ENCODE data around the gene APOO.
"Not testable (repeated sequence)": the region's sequence is repeated elsewhere in the genome, so short reads cannot be mapped to it uniquely, and the experiment has no call there.

The APOO gene

DNA sequence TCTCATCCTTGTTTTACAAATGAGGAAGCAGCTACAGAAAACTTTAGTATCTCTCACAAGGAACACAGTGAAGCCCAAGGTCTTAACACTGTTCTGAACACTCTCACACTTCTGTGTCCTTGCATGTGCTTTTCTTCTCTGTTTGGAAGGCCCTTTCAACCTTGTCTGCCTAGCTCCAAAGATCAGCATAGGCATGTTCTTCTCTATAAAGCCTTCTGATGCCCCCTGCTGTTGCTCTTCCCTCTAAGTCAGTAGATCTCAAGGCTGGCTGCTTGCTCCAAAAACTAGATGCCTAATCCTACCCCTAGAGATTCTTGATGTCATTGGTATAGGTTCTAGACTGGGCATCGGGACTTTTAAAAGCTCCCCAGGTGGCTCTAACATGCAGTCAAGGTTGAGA lies 5.9 kb downstream of the APOO start:
- no peak for TF ChIP-seq POLR2AphosphoS5 (IDR thresholded peaks at IDR 0.05; ENCODE audit: low read depth, low read length)
- no peak for TF ChIP-seq POLR2A (IDR thresholded peaks at IDR 0.05; ENCODE audit: low read depth, low read length)
- TF ChIP-seq TAF1 (IDR thresholded peaks at IDR 0.05; ENCODE audit: borderline replicate concordance, low read depth, low read length), result no peak
- no peak for DNase-seq (ENCODE audit: insufficient read length)
- peak; percentile 81 for FAIRE-seq

DNA sequence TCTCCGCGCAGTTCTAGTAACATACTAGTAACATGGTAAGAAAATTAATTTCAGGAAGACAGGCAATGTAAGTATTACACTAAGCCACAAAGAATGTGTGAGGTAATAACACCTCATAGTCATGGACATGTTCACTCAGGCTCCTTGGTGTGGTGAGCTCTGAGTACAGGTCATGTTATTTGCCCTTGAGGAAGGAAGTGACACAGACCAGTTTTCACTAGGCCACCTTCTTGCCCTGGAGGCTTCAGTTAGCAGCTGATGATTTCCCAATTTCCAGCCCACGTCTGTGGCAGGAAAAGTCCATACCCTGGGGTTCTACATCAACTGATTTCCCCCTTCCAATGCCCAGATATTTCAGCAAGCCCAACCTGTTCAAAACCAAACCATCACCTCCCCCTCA lies 6.7 kb downstream of the APOO start:
- DNase-seq (ENCODE audit: insufficient read length) (no peak), FAIRE-seq (peak; percentile 9)
- TF ChIP-seq TAF1 (IDR thresholded peaks at IDR 0.05; ENCODE audit: borderline replicate concordance, low read depth, low read length), result no peak
- no peak for TF ChIP-seq POLR2A (IDR thresholded peaks at IDR 0.05; ENCODE audit: low read depth, low read length)

DNA sequence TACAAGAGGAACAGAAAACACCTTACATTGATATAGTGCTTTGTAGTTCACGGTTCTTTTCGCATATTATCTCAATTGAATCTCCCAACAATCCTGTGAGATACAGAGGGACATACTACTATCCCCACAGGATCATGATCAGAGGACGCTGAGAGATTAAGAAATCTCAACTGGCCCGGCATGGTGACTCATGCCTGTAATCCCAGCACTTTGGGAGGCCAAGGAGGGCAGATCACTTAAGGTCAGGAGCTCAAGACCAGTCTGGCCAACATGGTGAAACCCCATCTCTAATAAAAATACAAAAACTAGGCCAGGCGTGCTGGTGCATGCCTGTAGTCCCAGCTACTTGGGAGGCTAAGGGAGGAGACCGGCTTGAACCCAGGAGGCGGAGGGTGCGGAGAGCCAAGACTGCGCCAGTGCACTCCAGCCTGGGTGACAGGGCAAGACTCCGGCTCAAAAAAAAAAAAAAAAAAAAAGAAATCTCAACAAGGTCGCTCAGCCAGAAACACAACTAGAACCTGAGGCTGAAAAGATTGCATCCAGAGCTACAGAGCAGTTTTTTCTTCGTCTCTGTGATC lies 7.4 kb downstream of the APOO start:
- DNase-seq (ENCODE audit: insufficient read length) (no peak), FAIRE-seq (no peak)
- TF ChIP-seq POLR2AphosphoS5 (IDR thresholded peaks at IDR 0.05; ENCODE audit: low read depth, low read length) (no peak), TAF1 (IDR thresholded peaks at IDR 0.05; ENCODE audit: borderline replicate concordance, low read depth, low read length) (no peak), POLR2A (IDR thresholded peaks at IDR 0.05; ENCODE audit: low read depth, low read length) (no peak)

DNA sequence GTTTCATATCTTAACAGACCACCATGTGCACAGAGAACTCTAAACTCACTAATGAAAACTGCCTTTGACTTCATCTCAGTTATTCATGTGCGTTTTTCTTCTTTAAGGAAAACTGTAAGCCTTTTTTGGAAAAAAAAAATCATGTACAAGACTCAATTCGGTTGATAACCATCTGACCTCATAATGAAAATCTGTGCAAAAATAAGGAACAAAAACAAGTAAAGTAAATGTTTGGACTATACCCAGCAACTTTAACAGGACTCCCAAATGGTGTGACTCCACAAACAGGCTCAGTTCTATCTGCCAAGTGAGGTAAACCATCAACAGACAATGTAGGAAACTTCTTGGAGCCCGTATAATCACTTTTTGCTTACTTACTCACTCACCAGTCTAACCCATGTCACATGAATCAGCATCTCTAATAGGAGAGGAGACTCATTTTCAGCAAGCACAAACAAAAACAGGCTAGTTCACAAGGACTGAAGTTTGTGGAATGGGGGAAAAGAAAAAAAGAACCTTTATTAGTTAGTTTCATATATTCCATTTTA lies 9.3 kb downstream of the APOO start:
- no peak for DNase-seq (ENCODE audit: insufficient read length)
- TF ChIP-seq POLR2AphosphoS5 (IDR thresholded peaks at IDR 0.05; ENCODE audit: low read depth, low read length) (no peak), POLR2A (IDR thresholded peaks at IDR 0.05; ENCODE audit: low read depth, low read length) (no peak), TAF1 (IDR thresholded peaks at IDR 0.05; ENCODE audit: borderline replicate concordance, low read depth, low read length) (no peak)
- FAIRE-seq, result no peak

DNA sequence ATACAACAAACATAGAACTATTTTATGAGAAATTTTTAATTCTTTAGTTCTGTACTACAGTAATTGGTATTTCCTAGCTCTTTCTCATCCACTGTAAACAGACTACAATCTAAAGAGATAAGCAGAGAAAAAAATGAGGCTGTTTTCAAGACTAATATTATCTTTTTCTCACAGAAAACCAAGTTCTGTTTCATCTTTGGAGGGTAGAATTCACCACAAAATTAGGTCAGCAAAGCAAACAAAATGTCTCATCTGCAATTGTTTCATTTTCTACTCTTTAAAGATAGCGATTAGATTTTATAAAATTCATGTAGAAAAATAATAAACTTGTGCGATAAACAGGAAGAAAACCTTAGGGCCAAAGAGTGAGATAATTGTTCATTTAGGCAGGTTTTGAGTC lies 10.8 kb downstream of the APOO start:
- FAIRE-seq (no peak), DNase-seq (ENCODE audit: insufficient read length) (no peak)
- no peak for TF ChIP-seq POLR2AphosphoS5 (IDR thresholded peaks at IDR 0.05; ENCODE audit: low read depth, low read length)
- no peak for TF ChIP-seq POLR2A (IDR thresholded peaks at IDR 0.05; ENCODE audit: low read depth, low read length)
- no peak for TF ChIP-seq TAF1 (IDR thresholded peaks at IDR 0.05; ENCODE audit: borderline replicate concordance, low read depth, low read length)

DNA sequence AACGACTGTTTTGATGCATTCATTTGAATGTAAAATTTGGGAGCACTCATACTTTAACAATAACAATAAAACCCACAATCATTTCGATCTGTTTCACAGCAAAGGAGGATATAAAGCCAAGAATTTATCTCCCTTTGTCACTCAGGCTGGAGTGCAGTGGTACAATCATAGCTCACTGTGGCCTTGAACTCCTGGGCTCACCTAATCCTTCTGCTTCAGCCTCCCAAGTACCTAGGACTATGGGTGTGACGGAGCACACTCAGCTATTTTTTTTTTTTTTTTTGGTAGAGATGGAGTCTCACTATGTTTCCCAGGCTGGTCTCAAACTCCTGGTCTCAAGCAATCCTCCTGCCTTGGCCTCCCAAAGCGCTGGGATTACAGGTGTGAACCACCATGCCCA lies 11.2 kb downstream of the APOO start:
- not testable (repeated sequence) for FAIRE-seq

DNA sequence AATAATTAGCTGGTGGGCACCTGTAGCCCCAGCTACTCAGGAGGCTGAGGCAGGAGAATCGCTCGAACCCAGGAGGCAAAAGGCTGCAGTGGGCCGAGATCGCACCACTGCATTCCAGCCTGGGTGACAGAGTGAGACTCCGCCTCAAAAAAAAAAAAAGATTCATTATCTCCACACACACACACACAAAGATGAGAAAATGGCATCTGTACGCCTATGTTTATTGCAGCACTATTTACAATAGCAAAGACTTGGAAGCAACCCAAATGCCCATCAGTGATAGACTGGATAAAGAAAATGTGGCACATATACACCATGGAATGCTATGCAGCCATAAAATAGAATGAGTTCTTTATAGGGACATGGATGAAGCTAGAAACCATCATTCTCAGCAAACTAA lies 12.7 kb downstream of the APOO start:
- not testable (repeated sequence) for FAIRE-seq; DNase-seq (ENCODE audit: insufficient read length)

More for the DNA sequence above, 11.2 kb downstream of the APOO start:
- DNase-seq (ENCODE audit: insufficient read length), result not testable (repeated sequence)

DNA sequence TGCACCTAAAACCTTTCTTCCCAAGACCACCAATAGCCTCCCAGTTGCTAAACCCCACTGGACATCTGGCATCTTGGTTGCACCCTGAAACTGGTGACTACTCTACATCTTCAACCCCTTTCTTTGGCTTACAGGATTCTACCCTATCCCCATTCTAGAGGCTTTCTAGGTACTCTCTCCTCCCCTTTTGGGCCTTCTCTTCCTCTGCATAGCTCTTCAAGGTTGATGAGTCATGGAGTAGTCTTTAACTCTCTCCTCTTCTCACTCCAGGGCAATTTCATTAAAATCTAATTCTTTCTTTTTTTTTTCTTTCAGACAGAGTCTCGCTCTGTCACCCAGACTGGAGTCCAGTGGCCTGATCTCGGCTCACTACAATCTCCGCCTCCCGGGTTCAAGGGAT lies 16.8 kb downstream of the APOO start:
- FAIRE-seq (no peak), DNase-seq (ENCODE audit: insufficient read length) (no peak)
- no peak for TF ChIP-seq POLR2A (IDR thresholded peaks at IDR 0.05; ENCODE audit: low read depth, low read length)
- TF ChIP-seq POLR2AphosphoS5 (IDR thresholded peaks at IDR 0.05; ENCODE audit: low read depth, low read length), result no peak
- TF ChIP-seq TAF1 (IDR thresholded peaks at IDR 0.05; ENCODE audit: borderline replicate concordance, low read depth, low read length), result no peak

DNA sequence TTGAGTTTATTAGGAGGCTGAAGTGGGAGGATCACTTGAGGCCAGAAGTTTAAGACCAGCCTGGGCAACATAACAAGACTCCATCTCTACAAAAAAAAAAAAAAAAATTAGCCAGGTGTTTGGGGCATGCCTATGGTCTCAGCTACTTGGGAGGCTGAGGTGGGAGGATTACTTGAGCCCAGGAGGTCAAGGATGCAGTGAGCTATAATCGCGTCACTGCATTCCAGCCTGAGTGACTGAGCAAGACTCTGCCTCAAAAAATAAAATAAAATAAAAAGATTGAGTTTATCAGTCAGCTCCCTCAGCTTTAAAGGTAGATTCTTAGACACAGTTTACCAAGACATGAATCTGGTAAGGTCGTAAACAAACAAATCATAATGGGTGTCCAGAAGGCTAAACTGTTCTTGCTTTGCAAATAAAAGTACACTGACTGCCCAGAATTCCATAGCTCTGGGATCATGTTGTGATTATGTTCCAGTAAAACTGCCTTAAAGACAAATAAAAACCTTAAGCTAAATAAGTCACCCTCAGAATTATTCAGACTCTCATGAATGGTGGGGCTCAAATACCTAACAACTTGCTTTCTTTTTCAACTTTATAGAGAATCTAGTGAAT lies 18.7 kb downstream of the APOO start:
- FAIRE-seq (no peak), DNase-seq (ENCODE audit: insufficient read length) (no peak)
- TF ChIP-seq POLR2A (IDR thresholded peaks at IDR 0.05; ENCODE audit: low read depth, low read length), result no peak
- no peak for TF ChIP-seq POLR2AphosphoS5 (IDR thresholded peaks at IDR 0.05; ENCODE audit: low read depth, low read length)

DNA sequence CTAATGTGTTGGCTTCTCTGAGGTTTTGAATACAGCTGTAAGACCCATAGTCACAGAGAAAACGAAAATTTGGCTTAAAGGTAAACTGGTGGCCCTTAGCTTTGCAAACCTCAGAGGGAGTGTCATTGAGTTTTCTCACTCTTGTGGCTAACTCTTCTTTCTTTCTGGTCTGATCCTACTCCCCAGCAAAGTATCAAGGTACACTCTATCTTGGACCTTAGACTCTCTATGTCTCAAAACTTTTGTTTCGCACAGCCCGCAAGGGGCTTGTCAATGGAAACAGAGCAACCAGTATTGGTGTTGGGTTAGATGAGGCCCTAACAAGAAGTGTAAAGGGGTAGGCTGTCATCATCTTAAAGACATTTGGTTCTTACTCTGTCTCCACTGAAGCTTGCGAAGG lies 19.8 kb downstream of the APOO start:
- FAIRE-seq, result peak; percentile 24
- DNase-seq (ENCODE audit: insufficient read length), result no peak
- TF ChIP-seq POLR2A (IDR thresholded peaks at IDR 0.05; ENCODE audit: low read depth, low read length), result no peak
- no peak for TF ChIP-seq TAF1 (IDR thresholded peaks at IDR 0.05; ENCODE audit: borderline replicate concordance, low read depth, low read length)
- TF ChIP-seq POLR2AphosphoS5 (IDR thresholded peaks at IDR 0.05; ENCODE audit: low read depth, low read length), result no peak

DNA sequence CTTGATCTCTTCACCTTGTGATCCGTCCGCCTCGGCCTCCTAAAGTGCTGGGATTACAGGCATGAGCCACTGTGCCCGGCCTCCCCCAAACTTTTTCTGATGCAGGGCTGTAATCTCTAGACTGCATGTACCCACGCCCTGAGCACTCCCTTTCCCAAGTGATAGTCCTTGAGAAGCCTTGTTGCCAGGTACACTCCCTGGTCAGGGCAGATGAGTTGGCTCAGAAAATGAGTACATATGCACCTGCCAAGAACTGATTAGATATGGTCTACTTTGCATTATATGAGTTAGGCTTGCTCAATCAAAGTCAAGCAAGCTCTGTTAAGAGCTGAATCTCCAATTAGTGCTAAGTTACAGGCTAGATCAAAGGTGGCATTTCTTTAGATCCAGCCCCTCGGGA lies 20.3 kb downstream of the APOO start:
- FAIRE-seq (no peak), DNase-seq (ENCODE audit: insufficient read length) (no peak)
- TF ChIP-seq TAF1 (IDR thresholded peaks at IDR 0.05; ENCODE audit: borderline replicate concordance, low read depth, low read length) (no peak), POLR2A (IDR thresholded peaks at IDR 0.05; ENCODE audit: low read depth, low read length) (no peak), POLR2AphosphoS5 (IDR thresholded peaks at IDR 0.05; ENCODE audit: low read depth, low read length) (no peak)

DNA sequence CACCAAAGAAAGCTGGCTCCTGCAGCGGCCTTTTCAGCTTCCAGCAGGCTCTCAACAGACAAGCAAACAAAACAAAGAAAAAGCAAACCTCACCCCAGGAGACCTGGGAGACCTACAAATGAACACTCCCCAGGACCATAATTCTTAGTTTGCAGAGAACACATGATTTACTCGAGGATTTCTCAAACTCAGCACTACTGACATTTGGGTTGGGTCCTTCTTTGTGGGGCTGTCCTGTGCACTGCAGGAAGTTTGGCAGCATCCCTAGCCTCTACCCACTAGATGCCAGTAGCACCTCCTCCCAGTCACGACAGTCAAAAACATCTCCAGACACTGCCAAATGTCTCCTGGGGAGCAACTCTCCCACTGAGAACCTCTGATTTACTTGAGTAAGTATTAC lies 21.9 kb downstream of the APOO start:
- DNase-seq (ENCODE audit: insufficient read length) (no peak), FAIRE-seq (no peak)
- TF ChIP-seq POLR2AphosphoS5 (IDR thresholded peaks at IDR 0.05; ENCODE audit: low read depth, low read length) (no peak), POLR2A (IDR thresholded peaks at IDR 0.05; ENCODE audit: low read depth, low read length) (no peak), TAF1 (IDR thresholded peaks at IDR 0.05; ENCODE audit: borderline replicate concordance, low read depth, low read length) (no peak)
